Medulla oblongata (tissue), 1 donor: ENCODE measurements around the gene GARS1.

Source experiments
- DNase-seq: peaks from one replicate; pipeline ENCODE4 v3.0.0-alpha.2; 2015; ENCODE audit errors: extremely low spot score

Gene GARS1

DNA sequence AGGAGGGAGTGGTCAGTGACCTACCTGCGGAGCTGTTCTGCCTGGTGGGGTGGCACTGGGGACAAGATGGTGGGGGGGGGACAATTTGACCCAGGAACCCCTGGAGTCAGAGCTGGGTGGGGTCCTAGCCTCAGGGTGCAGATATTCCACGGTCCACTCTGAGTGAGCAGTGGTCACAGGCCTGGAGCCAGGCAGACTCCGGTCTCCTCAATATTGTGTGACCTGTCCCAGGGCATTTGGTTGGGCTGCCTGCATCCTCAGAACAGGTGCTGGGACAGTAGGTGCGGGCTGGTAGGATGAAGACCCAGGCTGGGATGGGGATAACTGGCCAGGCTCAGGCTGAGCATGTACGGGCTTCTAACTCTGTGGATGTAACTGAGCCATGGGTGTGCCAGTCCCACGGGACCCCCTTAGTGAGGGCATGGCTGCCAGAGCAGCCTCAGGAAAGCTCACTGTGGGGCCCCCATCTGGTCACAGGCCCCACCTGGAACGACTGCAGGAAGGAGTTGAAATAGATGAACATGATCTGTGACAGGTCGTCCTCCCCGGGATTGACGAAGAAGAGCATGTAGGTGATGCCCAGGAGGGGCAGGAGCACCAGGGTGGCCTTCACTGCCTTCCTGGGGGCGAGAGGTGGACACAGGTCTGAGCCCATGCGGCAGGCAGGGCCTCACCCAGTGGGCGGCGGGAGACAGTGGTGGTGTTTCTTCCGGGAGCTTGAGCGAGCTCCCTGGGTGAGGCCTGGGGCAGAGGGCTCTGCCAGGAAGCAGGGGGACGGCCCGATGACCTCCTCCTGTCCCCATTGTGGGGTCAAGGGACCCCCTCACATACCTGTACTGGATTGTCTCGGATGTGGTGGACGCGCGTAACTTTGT, 60.7 kb downstream of the GARS1 start:
- no peak for DNase-seq

DNA sequence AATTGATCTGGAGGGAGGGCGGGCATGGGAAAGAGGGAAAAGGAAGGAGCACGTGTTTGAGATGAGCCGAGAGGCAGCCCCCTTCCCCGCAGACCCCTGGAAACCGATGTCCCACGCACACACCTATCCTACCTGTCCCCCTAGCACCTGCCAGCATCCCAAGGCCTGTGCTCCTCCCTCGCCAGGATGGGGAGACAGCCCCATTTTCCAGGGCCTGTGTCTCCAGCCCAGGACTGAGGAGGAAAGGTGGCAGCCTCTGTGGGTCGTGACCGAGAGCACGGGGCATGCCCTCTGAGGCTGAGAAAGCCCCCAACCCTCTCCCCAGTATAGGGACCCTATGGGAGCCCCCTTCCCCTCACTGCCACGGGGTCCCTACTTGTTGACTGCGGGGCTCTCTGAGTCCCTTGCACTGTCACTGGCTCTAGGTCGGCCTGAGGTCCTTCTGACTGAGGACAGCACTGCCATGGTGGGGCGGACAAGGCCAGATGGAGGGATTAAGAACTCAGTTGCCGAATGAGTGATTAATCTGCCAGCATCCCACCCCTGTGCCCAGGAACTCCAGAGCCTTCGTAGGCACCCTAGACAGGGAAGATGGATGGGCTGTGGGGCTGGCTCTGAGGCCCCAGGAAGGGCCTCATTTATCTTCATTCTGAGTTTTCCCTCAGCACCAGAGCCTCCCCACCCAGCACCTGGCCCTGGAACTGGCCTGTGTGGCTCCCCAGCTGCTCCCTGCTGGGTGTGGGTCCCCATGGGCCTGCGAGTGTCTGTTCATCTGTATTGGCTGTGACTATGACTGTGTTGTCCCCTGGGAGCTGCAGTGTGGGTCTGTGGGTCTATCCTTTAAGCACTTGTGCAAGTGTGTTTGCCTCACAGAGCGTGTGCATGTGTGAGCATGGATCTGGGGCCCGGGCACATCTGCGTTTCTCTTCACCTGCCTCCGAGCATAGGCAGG, 61.6 kb downstream of the GARS1 start:
- no peak for DNase-seq

DNA sequence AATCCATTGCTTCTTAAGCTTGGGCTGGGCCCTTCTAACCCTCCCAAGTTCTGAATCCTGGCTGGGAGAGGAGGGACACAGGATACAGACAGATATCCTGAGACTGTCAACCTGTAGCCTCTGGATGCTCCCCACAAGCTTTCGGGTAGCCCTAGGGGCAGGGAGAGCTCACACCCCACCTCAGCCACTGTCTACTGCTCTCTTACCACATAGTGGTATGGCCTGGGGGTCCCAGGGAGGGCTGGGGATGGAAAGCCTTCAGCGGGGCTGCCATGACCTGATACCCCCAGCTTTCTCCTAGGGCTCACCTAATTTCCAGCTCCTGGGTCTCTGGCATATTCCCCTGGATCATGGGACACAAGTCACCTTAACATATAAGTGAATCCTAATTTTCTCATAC, 62.5 kb downstream of the GARS1 start:
- no peak for DNase-seq

DNA sequence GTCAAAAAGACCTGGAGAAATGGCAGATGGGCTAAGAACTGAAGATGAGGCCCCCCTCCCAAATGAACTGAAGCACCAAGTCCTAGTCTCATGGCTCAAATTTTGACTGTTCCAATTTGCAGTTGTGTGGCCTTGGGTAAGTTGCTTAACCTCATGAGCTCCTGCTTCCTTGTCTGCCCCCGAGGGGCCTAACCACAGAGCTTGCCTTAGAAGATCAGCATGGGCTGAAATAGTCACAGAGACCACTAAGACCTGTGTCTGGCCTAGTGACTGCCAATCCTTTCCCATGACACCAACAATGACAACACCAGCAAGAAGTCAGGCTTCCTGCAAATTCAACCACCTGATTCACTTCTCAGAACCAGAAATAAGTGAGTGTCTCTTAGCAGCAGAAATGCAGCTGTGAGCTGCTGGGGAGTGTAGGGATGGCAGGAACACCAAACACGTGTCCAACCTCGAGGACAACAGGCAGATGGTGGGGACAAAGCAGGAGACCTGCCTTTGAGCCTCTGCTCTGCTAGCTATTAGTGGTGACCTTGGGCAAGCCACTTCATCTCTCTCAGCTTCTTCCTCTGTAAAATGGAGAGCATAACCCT, 63.9 kb downstream of the GARS1 start:
- no peak for DNase-seq

DNA sequence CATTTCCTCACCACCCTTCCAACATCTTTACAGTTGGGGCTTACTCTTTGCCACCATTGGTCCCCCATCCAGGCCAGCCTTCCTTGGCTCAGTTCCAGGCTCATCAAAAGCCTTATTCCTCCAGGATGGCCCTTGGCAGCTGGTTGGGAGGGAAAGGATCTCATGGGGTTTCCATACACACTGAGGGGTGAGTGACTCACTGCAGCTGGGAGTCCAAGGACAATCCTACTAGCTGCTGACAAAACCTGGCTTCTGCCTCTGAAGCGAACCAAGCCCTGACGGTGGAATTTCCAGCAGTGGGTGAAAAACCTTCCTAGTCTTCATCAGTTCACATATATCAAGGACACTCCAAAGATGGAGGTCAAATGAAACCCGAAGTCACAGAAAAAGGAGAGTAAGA, 64.6 kb downstream of the GARS1 start:
- no peak for DNase-seq

DNA sequence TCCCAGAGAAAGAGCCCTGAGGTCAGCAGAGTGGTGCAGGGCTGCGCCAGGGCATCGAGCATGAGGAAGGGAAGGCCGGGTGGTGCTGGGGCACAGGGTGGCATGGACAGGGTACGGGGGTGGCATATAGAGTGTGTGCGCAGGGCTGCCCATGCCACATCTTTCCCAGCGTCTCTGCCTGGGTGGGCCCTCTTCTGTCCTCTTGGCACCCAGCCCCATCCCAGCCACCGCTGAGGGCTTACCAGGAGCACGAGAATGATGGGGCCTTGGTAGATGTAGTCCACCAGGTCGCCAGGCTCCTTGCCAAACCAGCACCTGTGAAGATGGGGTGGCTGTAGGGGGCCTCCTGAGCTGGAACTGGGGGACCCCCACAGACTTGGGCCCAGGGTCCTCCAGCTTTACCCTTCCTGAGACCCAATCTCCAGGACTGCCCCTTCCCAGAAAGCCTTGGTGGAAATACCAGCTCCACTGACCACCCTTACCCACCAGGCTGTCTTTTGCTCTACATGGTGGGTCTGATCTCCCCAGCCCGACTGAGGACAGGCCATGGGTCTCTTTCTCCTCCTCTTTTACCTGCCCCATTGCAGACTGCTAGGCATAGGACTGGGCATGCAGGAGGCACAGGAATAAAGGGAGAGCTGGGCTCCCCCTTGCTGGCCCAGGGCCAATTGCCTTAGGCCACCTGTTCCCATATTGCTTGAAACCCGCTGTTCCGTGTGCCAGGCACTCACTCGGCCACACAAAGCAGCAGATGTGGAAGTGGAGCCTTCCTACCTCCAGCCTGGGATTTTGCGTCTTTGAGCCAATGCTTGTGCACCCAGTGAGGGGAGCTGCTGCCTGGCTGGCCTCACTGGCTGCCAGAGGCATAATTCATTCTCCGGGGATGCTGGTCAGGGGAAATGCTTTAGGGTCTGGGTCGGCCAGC, 65.9 kb downstream of the GARS1 start:
- no peak for DNase-seq

DNA sequence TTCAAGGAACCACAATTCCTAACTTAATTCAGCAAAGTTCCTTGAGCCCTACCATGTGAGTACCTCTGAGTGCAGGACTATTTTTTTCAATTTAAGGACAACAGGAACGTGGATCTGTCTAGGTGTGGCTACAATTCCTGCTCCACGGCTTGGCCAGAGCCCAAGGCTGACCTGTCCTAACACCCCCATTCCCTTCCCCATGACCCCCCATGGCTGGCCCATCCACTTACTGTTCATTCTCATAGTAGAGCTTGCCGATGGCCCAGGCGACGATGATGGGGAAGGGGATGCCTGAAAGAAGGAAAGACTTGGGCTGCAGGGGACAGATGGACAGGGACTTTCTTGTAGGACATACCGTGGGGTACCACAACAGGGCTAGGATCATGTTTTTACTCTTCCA, 67.2 kb downstream of the GARS1 start:
- DNase-seq = no peak

DNA sequence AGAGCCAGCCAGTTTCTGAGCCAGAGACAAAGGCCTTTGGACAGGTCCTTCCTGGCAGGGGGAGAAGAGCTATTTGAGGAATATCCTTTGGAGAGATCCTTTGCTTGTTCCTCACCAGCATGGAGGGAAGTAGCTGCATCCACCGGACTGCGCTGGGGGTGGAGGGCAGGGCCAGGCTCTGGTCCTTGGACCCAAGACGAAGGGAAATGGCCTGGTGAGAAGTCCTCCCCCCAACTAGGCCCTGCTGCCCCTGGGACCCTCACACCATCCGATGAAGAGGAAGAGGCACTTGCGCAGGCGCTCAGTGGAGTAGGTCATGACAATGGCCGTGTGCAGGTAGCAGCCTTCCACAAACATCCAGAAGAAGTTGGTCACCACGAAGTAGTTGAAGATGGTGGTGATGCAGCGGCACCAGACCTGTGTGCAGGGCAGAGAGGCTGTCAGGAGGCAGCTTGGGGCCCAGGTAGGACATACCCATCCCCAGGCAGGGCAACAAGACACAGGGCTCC, 67.8 kb downstream of the GARS1 start:
- DNase-seq = no peak

DNA sequence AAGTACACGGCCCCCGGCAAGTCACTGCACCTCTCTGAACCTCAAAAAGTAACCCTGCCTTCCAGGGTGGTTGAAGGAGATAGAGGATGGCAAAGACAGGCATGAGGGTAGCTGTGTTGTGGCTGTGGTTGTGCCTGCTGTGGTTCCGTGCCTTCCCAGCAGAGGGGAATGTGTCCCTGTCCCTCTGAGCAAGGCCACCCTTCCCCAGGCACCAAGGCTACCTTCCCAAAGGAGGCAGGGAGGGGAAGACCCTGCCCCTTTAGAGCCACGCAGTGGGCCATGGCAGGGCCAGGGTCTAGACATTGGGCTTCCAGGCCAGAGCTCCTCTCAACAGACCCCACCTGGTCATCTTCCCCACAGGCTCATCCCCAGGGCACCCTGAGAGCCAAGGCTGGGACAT, 68.7 kb downstream of the GARS1 start:
- no peak for DNase-seq

DNA sequence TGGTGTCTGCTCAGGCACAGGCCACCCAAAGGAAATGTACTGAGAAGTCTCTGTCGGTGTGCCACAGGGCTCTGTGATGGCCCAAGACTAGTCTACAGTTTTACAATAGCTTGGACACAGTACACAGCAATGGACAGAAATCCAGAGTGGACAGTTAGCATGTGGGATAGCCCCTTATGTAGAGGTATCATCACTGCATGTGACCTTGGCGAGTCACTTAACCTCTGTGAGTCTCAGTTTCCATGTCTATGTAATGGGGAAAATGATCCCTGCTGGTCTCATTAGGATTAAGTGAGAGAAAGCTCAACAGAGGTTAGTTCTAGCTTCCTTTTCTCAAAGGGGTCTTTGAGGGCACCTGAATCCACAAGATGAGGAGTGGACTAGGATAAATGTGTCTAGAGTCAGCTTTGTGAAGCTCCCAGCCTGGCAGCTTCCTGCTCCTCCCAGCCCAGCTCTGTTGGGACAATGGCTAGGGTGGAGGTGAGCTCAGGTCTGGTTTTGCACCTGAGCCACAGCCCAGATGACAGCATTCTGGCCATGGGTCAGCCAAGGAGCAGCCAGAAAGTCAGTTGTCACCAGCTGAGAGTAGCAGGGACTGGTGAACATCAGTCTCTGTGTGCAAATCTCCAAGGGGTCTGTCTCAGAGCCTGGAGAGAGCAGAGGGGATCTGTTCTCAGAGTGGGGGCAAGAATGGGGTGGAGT, 69.7 kb downstream of the GARS1 start:
- no peak for DNase-seq

DNA sequence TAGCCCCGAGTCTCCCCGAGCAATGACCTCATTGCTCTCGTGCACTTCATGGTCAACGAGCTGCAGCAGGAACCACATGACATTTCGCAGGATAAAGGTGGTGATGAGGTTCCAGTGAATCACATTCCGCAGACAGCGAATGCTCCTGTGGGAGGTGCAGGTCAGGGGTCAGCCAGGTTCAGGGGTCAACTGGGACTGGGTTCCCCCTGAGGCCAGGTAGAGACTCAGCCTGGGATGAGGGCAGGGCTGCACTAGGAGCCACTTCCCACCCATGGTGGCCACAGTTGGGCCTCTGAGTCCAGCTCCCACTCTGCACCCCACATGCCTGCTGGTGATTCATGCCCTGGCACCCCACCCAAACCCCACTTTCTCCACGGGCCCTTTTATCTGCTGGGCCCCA, 70.4 kb downstream of the GARS1 start:
- no peak for DNase-seq

DNA sequence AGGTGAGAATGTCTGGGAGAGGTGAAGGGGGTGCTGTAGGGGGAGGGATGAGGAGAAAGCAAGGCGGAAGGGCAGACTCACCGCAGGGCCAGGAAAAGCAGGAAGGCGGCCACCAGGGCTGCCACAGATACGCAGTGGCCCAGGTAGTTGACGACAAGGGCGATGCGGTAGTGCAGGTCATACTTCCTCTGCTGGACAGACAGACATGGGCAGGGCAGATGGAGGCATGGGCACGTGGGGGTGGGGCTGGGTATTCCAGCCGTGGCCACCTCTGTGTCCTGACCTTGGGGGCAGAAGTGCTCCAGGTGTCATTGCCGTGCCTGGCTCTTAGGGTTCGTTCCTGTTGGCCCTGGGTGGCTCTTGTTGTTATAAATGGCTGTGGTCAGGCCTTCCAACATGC, 70.8 kb downstream of the GARS1 start:
- no peak for DNase-seq

DNA sequence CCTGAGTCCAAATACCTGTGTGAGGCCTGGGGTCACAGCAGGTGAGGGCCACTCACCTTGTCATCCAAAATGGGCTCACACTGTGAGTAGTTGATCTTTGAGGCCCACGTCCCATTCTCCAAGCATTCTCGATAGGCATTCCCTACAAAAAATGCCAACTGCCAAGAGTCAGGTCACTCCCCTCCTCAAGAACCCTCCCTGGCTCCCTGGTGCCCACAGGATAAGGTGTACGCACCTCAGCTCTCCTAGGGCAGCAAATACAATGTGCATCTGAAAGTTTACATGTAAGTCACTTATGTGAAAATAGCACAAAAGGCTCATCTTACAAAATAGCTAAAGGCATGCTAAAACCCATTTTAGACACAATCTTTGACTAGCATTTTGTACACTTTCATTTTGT, 72.5 kb downstream of the GARS1 start:
- DNase-seq = no peak

DNA sequence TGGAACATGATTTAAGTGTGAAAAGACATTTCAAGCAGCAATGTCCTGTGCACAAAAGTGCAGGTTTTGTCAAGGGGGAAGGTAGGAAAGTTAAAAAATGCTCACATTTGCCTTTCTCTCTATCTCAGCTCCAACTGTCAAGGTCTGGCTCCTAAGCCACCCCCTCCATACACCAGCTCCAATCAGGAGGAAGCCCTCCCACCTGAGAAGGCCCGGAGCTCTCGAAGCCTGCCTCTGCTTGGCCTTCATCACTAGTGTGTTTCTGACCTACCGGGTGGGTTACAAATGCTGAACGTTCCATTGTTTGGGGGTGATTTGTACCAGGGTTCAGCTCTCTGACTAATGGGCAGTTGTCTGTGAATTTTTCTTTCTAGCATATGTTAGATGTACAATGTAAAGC, 73.4 kb downstream of the GARS1 start:
- DNase-seq = no peak

DNA sequence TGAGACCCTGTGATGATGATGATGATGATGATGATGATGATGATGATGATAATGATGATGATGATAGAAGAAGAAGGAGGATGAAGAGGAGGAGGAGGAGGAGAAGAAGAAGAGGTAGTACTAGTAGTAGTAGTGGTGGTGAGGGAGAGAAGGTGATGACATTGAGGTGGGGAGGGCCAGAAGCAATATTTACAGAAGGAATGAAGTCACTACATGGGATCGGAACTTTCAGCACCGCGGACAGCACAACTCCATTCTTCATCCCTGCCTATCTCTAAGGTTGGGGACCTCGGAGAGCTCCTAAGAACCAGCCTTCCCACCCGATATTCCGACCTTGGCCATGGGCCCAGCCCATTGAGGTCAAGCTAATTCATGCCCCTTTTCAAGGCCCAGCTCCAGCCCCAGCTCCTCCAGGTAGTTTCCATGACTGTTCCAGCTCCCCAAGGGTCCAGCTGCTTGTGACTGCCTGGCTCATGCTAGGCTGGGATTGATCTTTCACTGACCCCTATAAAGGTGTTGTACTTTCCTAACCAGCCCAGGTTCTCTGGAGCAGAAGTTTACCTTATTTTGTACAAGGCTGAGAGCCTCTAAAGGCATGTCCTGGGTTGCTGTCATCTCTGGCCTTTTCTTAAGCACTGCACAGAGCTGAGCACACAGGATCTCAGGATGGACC, 77.3 kb downstream of the GARS1 start:
- DNase-seq = no peak

DNA sequence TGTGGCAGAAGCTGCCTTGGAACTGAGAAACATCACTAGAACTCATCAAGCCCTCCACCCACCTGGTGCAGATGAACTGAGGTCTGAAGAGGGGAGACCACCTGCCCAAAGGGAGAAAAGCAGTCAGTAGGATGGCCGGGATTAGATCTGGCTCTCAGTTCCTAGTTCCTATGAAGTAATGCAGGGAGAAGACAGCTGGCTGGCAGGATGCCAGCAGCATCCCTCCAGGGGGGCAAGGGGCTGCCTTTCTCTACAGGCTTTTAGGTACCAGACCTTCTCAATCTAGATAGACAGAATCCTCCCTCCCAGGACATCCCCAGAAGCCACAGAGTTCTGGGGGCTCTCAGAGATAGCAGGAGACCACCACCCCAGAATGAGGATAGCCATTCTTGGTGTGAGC, 79.7 kb downstream of the GARS1 start:
- DNase-seq = no peak

DNA sequence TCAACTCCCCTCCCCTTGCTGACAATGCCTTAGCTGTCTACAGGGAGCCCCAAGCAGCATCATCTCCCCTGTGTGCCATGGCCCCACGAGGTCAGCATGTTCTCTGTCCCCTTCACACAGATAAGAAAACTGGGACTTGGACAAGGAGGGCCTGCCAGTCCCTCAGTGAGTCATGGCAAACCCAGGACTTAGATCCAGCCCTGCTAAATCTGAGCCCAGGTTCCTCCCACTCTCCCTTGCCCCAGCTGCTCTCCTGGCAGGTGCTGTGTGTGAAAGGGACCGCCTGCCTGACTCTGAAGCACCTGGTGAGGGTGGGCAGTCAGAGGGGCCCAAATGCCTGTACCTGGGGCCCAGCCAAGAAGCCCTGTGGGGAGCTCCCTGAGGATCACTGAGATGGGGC, 80.2 kb downstream of the GARS1 start:
- DNase-seq = no peak

DNA sequence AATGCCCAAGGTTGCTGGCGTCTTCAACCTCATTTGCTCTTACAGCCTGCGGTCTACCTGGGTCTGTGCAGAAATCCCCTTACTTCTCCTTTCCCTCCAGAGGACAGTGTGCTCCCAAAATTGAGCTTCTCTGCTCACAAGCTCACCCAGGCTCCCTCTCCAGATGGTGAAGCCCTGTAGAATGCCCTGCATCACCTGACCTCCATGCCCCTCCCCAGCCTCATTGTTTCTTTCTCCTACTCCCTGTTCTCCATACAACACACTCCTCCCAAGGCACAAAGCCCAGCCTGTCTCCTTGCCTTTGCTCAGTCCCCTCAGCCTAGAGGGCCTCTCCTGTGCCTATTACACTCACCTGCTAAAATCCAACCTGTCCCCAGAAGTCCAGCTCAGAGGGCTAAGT, 84.1 kb downstream of the GARS1 start:
- no peak for DNase-seq

DNA sequence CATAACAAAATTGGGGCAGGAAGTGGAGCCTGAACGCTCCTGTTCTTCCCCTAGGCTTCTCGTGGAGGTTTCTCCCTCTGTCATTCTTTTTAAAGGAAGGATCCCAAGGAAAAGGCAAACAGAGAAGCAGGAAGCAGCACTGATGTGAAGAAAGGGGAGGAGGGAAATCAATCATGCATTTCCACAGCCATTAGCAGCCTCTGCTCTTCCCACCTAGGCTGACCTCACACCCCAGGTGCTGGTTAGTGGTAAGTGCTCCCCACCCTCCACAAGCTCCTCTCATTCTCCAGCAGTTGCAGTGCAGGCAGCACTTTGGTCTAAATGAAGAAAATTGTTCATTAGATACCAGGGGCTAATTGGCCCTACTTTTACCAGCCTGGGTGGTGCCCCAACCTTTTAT, 85.0 kb downstream of the GARS1 start:
- no peak for DNase-seq

DNA sequence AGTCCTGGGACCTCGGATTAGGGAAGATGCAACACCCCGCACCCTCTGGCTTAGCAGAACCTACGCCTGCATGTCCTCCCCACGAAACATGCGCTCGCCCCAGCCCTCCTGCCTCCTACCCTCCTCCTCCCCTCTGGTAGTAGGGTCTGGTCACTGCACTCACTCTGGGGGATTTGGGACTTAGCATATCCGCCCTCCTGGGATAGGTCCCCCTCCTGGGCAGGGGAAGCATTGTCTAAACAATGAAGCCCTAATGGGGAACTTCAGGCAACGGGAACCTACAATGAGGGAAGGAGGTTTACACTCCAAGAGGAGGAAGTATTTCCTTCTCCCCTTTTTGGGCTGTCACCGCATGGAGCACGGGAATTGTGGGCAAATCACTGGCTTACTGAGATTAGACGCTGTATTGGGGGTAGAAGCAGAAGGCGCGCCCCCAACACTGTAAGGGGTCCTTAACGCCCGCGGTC, 86.7 kb downstream of the GARS1 start:
- DNase-seq = no peak
